CD4-positive, alpha-beta T cell treated with Interleukin-15 for 1 hour (primary cell): ENCODE measurements around the gene RUNDC1.
A peak's percentile ranks its signal among the peaks of the same experiment; 100 is the strongest.

ENCODE experiments used
- DNase-seq: peaks from one replicate; pipeline ENCODE4 v3.0.0-alpha.2; 2020

Gene RUNDC1

GRCh38 chr17:43020030-43020621 lies 39.8 kb downstream of the RUNDC1 start:
- DNase-seq, result no peak

DNA sequence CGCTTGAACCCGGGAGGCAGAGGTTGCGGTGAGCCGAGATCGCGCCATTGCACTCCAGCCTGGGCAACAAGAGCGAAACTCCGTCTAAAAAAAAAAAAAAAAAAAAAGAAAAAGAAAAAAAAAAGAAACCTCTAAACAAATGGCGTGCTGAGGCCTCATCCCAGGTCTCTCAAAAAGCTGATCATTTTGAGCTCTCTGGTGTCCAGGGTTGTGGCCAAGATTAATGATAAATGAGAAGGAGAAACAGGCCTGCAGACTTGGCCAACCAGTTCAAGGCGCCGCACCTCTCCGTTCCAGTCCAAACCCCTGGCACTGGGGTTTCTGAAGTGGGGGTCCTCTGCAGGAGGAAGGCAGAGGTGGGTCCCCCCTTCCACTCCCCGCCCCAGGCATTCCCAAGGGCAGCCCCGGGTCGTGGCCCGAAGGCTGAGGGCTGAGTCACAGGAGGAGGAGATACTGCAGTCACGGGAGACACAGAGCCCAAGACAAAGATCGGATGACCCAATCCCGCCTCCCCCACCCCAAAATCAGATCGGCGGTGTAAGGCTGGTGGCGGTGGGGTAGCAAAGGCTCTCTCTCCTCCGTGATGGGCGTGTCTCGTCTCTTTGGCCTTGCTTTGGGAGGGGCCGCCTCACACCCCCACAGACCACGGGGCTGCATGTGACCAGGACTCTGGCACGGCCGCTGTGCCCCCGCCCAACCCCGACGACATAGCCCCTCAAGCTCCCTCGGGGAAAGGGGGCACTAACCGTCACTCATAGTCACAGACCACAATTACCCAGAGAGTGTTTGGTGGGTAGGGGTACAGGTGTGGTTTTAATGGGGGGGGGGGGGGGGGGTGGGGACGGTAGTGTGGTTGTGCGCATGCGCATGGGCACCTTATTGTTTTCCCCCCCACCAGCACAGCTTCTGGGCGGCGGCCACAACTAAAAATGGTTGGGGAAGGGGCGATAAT lies 40.7 kb downstream of the RUNDC1 start:
- peak; percentile 43 for DNase-seq

GRCh38 chr17:43021741-43022512 lies 41.6 kb downstream of the RUNDC1 start, which contains the start of gene VAT1:
Gene VAT1 (minus strand): TSS chr17:43022385. CDS start chr17:43022322, 63 bp downstream.
- peak; percentile 52 for DNase-seq

DNA sequence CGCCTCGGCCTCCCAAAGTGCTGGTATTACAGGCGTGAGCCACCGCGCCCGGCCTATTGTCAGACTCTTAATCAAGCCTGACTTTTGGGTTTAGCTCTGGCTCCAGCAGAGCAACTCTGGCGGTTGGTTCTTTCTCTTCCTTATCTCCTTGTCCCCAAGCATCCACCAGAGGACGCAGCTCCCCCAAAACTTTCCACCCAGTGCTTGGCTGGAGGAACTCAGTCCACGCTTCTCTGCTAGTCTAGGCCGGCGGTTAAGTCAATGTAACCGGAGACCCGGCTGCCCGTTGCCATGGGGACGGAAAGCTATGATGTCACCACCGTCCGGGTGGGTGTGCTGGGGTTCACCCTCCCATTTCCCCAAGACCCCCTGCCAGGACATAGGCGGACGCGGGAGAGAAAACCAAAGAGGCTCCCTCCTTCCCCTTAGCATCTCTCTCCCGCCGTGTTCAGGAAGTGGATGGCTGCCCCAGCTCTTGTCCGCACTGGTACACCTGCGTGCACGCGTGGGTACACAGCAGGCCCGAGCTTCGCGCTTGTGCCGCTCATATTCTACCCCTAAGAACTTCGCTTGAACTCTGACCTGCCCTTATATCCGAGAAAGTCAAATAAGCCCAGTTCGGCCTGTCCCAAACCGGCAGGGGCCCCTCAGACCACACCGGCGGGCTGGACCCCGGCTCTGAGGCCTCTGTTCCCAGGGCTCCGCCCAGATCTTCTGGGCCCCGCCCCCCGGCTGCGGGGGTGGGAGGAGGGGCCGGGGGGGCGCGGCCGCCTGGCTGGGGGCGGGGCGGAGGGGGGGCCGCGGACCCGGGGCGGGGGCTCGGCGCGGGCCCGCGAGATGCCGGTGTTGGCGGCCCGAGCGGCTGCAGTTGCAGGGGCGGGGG lies 44.3 kb downstream of the RUNDC1 start, which contains the start of gene RND2:
RND2 (plus strand) TSS at position 825 of the 883 bp plus-strand sequence. CDS start 117 bp downstream, outside the sequence.
- peak; percentile 89 for DNase-seq

DNA sequence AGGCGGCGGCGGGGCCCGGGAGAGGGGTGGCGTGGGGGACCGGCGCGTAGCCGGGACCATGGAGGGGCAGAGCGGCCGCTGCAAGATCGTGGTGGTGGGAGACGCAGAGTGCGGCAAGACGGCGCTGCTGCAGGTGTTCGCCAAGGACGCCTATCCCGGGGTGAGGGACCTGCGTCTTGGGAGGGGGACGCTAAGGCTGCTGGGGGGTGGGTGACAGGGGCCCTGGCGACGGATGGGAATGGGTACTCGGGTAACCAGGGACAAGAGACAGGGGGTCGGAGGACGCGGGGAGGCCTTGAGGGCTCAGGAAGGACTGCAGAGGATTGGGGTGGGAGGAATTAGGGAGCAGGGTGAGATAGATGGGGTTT lies 44.9 kb downstream of the RUNDC1 start:
- DNase-seq, result no peak

GRCh38 chr17:43025766-43026537 lies 45.6 kb downstream of the RUNDC1 start:
- no peak for DNase-seq

- DNase-seq, result no peak
These were observed 46.2 kb downstream of the RUNDC1 start for GRCh38 chr17:43026595-43026994.

DNA sequence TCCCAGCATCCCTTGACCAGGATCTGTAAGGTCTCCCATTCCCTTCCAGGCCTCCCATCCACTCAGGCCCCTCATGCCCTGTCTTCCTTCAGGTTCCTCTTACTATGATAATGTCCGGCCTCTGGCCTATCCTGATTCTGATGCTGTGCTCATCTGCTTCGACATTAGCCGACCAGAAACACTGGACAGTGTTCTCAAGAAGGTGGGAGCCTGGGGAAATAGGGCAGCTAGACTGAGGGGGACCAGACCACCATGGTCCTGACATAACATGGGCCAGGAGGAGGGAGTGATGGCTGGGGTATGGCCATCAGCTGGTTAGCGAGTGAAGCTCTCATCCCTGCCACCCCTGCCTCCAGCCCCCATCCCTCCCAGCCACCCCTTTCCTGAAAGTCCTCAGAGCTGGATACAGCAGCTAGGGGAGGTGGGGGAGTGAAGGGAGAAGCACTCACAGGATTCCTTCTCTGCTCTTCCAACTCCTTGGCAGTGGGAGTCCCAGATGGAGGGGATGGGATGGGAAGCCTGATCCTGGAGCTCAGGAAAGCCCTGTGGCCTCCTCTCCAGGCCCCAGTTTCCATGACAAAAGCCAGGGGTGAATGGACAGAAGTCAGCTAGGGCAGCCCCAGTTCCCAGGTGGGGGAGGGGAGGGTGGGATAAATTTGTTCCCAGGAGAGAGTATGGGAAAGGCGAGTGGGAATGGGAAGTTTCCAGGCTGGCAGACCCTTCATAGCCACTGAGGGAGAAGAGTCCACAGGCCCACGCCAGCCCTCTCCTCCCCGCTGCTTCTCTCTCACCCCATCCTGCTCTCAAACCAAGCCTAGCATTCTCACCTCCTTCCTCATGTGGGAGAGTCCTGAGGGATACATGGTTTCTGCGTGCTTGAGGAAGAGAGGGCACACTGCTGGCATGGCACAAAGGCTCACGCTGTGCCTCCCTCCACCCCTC lies 47.0 kb downstream of the RUNDC1 start:
- no peak for DNase-seq

- DNase-seq, result no peak
These were observed 48.0 kb downstream of the RUNDC1 start for GRCh38 chr17:43028221-43028861.

DNA sequence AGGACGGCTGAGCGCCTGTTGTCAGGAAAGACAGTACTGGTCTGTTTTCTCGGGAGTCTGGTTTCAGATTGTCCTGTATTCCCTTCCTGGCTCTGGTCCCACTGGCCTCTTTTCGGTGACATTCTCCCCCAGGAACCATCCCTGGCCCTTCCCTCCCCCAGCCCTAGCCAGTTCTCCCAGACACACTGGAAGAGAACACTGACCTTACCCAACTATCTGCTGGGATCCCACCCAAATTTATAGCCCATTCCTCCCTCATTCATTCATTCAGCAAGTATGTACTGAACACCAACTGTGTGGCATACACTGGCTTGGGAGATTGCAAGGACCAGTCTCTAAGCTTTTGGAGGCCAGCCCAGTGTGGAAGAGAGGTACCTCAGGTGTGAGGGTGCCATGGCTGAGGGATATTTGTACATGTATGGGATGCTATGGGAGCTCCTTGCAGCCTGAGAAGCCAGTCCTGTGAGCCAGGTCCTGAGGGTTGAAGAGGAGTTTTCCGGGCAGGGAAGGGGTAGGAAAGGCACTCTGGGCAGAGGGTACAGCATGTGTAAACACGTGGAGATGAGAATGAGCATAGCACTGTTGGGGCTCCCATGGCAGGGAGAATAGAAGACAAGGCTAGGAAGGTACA lies 49.9 kb downstream of the RUNDC1 start:
- no peak for DNase-seq

GRCh38 chr17:43031666-43032065 lies 51.3 kb downstream of the RUNDC1 start:
- DNase-seq, result no peak

DNA sequence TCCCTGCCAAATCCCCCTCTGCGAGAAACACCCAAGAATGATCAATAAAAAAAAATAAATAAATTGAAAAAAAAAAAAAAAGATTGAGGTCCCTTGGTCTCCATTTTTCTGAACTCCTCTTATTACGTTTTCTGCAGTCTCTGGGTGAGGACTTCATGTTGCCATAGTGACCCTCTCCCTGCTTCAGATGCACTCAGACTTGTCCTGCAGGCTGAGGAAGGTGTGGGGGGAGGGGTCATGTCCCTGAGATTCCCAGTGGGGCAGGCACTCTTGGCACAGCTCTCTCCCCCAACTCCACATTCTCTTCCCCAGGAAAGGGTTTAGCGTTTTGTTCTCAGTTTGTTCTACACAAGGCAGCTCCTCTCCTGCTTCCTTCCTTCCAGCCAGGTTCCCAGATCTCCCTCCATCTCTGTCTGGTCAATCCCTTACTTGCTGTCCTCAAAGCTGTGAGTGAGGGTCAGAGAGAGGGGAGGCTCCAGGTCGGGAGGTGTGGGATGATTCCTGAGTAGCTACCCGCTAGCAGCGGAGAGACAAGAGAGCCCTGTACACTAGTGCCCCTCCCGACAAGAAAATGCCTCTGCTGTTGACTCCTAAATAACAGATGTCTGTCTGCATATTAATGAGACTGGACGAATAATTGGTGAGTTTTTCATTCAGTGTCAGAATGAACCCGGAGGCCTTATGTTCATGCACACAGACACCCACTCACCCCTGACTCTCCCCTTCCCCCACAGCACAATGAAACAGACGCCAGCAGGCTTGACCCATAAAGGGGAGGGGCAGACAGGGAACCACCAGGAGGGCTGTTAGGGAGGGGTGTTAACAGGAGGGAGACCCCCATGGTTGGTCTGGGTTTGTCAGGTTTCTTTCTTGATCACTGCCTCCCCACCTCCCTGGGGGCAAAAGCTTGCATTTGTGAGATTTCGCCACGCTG lies 53.9 kb downstream of the RUNDC1 start:
- no peak for DNase-seq

GRCh38 chr17:43034894-43035293 lies 54.5 kb downstream of the RUNDC1 start:
- DNase-seq, result no peak

DNA sequence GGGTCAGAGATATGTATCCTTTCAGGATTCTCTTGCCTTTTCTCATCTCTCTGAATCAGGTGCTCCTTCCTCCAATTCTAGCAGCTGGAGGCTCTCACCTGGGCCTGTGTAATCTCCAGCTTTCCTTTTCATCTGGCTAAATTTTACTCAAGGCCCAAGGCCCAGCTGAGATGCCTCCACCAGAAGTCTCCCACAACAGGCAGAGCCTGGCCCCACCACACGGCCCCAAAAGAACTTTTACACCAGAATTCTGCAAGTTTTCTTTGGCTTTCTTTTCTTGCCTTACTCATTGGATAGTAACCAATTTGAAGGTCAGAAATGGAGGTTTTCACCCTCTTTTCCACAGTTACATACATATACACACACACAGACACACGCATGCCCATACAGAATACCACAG lies 59.3 kb downstream of the RUNDC1 start:
- no peak for DNase-seq

DNA sequence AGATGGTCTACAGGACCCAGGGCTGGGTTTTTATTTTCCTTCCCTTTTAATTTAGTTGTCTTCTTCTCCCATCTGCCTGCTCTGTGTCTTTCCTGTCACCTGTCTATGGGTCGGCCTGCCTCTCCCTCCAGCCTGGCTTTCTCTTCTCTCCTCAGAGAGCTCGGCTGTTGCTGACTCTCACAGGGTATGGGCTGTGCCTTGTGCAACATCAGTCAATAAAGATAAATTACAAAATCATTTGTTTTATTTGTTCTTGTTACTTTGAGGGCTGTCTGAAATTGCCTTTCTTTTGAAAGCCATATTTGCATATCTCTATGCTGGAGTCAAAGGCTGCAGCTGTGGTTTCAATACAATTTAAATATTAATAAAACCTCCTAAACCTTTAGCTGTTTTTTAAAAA lies 60.3 kb downstream of the RUNDC1 start:
- no peak for DNase-seq

GRCh38 chr17:43042025-43042628 lies 61.8 kb downstream of the RUNDC1 start:
- no peak for DNase-seq
